SK-MEL-5 (cell line): Measurements from ENCODE around the gene TRA2A. TPM values are rescaled to one million over a fixed set of nuclear protein-coding genes. Genes with fewer than 3 reads are reported as not detected.

ENCODE experiments used
- DNase-seq: peaks from one replicate; pipeline ENCODE4 v3.0.0-alpha.2; 2016; ENCODE audit warnings: low read depth, low spot score
- in situ Hi-C: cut with HindIII; loops from 2 replicates; pipeline ENCODE4 v1.10.0; 2016; ENCODE audit warnings: low sequenced_read_pairs, high pct_unique_total_duplicates, low pct_unique_long_range_greater_than_20kb
- total RNA-seq: library from RNA; depleted of rRNA; stranded (reverse); fragments of >200 nt; shearing (Covaris generic); gene quantifications from 2 replicates; pipeline ENCODE4 v1.2.3, GENCODE V29; 2014

TRA2A gene
- total RNA-seq, 1 experiment from 2014 or later, result not detected

DNA sequence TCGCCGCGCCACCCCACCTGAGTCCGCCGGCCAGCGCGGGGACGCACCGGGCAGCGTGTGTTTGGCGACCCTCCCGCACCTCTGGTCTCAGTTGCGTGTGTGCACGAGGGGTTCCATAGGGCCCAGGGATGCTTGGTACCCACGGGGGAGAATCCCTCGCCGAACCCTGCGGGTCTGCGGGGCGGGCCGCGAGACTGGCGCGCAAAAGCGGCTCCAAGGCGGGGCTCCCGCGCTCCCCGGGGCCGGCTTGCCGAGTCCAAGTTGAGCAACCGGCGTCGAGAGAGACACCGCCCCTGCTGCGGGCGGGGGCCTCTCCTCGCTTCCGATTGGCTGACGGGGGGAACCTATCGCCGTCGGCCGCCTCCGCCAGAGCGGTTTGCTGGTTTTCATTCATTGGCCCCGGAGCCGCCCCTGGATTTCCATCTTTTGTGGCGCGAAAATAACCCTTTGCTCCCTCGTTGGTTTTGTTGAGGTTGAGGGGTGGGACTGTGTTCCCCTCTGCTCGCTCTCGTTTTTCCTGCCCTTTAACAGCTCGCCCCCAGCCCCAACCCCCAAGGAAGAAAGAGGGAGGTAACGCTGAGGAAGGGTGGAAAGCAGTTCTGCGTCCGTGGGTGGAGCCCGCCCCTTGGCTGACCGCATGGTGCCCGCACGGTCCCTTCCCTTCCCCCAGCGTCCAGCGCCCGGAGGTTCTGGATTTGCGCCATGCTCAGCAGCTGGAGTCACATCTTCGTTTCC is 57.5 kb downstream of the TRA2A start:
- in situ Hi-C loops, result no loop called here
- peak; percentile 99 for DNase-seq

- no peak for DNase-seq
- in situ Hi-C loops, result no loop called here
Observed at GRCh38 chr7:23473844-23474093, 58.0 kb downstream of the TRA2A start.

DNA sequence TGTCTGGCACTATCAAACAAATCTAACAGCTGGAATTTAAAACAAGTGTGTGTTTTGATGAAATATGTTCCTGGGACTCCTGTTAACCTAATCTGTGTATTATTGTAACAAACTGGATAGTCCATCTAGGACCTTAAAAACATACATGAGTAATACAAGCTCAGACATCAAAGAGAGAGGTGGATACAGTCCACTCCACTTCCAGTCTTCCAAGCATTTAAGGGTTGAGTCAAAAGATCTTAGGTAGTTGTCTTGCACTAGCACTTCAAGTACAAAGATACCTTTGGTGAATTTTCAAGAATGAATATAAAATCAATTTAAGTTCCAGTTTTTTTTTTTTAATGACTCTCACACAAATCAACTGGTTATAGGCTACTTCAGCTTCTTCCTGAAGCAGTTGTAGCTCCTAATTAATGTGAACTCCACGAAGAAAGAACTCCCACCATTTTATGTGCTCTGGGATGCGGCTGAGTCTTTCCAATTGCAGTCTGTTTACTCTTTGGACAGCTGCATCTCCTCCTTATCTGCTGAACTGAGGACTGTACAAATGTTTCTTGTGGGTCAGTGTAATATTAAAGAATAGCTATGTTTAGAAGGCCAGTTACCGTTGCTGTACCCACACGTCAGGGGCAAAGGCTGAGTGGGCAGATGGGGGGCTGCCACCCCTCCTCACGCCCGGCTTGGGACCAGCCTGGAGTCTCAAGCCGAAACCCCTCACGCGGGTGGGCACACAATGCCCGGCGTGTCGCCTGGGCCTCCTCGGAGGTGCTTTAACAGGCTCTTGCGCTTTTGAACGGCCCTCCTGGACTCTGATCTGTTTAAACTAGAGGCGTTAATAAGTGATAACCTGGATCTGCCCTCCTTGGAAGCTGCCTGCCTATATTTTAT is 58.6 kb downstream of the TRA2A start:
- DNase-seq, result no peak
- in situ Hi-C loops, result no loop called here

GRCh38 chr7:23472556-23472955 is 59.2 kb downstream of the TRA2A start:
- DNase-seq, result no peak
- in situ Hi-C loops, result no loop called here

- in situ Hi-C loops, result no loop called here
- no peak for DNase-seq
Observed at GRCh38 chr7:23472046-23472445, 59.7 kb downstream of the TRA2A start.

GRCh38 chr7:23471106-23471859 is 60.5 kb downstream of the TRA2A start:
- peak; percentile 96 for DNase-seq
- in situ Hi-C loops, result no loop called here

DNA sequence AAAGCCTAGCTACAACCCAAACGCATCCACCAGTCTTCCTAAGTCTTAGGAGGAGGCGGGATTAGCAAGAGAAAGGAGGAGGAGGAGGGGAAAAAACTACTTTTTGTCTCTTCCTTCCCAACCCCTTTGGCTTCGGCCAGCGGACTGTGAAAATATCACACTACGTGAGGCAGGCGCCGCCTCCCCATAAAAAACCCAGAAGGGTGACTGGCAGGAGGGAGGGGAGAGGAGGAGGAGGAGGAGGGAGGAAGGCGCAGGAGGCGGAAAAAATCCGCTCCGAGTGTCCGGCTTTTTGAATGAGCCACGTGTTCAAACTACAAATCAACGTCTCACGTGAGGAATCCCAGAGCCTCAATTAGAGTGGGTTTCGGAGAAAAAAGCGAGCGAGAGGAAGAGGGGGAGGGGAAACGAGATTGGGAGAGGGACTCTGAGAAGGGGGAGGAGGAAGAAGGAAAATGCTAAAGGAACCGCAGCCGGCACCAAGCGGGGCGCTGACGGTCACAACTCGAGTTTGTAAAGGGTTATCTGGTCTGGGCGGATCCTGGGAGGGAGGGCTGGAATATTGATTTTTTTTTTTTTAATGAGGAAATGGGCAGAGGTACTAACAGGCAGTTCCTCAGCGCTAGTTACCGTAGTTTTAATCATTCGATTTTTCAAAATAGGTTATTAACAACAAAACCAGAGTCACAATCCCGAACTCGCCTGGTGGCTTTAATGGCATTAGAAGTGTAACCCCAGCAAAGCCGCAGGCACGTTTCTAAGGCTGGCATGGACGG is 61.3 kb downstream of the TRA2A start, which contains the start of gene IGF2BP3:
Gene IGF2BP3 (minus strand): TSS at position 162 of the 776 bp plus-strand sequence. CDS start 381 bp downstream, outside the sequence.
- in situ Hi-C loops, result no loop called here
- peak; percentile 98 for DNase-seq

GRCh38 chr7:23469961-23470250 is 61.9 kb downstream of the TRA2A start:
- no peak for DNase-seq
- in situ Hi-C loops, result no loop called here

- in situ Hi-C loops, result no loop called here
- no peak for DNase-seq
Observed at GRCh38 chr7:23469150-23469960, 62.4 kb downstream of the TRA2A start.

GRCh38 chr7:23468526-23469149 is 63.1 kb downstream of the TRA2A start:
- in situ Hi-C loops, result no loop called here
- DNase-seq, result no peak

GRCh38 chr7:23467806-23468525 is 63.8 kb downstream of the TRA2A start:
- in situ Hi-C loops, result no loop called here
- DNase-seq, result no peak

DNA sequence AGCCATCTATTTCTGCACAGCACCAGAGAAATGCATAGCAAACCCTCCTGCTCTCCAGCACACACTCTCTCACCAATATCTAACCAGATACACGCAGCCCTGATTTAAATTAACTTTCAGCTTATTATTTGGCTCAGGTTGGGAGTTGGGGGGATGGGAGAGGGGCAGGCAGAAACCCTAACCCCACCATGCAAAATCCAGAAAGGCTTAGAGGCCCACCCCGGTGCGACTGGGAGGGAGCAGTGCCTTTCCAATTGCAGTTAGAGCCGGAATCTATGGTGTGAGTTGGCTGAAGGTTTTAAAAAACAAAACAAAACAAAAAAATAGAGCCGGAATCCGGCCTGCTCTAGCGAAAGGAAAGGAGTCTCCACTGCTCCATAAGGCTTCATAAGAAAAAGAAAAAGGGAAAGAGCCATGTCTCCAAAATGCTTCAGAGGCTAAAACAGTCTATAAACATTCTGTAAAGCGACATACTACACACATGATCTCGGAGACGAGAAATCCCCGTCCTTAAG is 64.4 kb downstream of the TRA2A start:
- in situ Hi-C loops, result no loop called here
- no peak for DNase-seq

GRCh38 chr7:23462846-23463245 is 68.9 kb downstream of the TRA2A start:
- DNase-seq, result peak; percentile 44
- in situ Hi-C loops, result no loop called here

GRCh38 chr7:23458044-23458443 is 73.7 kb downstream of the TRA2A start:
- in situ Hi-C loops, result no loop called here
- DNase-seq, result no peak

GRCh38 chr7:23456093-23456492 is 75.7 kb downstream of the TRA2A start:
- no peak for DNase-seq
- in situ Hi-C loops, result no loop called here
